Keratinocyte (primary cell): ENCODE results near the gene UQCRQ. TPM values are rescaled to one million over a fixed set of nuclear protein-coding genes. Genes with fewer than 3 reads are reported as not detected.

Experiments used
- DNase-seq: peaks from one replicate; pipeline ENCODE4 v3.0.0-alpha.2; 2011; ENCODE audit warnings: low read depth, missing footprints, low spot score
- FAIRE-seq: peaks from 2 replicates; lab custom pipeline; 2011; peaks lifted over from hg19 to GRCh38; lab: Jason Lieb, UNC
- H2AFZ ChIP-seq: 2 replicates; pipeline ENCODE4 v1.6.0; 2012; ENCODE audit warnings: low read length, control low read depth, inconsistent platforms; ENCODE audit not compliant: control insufficient read depth
- H3K27ac ChIP-seq: 2 replicates; pipeline ENCODE4 v1.5.1; 2011; ENCODE audit warnings: low read length; ENCODE audit not compliant: control insufficient read depth, insufficient read depth
- H3K27me3 ChIP-seq: 3 replicates; pipeline ENCODE4 v1.6.0; 2011; ENCODE audit warnings: low read length; ENCODE audit not compliant: control insufficient read depth, insufficient read depth; ENCODE audit errors: extremely low read depth
- H3K36me3 ChIP-seq, 2 experiments: 2 replicates in 1 of 2; 3 replicates in 1 of 2; pipeline ENCODE4 v1.5.1; 2011; ENCODE audit warnings: low read length in 2 of 2, mild to moderate bottlenecking in 1 of 2; ENCODE audit not compliant: control insufficient read depth in 2 of 2, insufficient read depth in 2 of 2; ENCODE audit errors: extremely low read depth in 1 of 2
- H3K4me1 ChIP-seq: 3 replicates; pipeline ENCODE4 v1.5.1; 2011; ENCODE audit warnings: low read length; ENCODE audit not compliant: control insufficient read depth, insufficient read depth; ENCODE audit errors: extremely low read depth
- H3K4me2 ChIP-seq: 3 replicates; pipeline ENCODE4 v1.6.0; 2011; ENCODE audit warnings: low read depth, low read length; ENCODE audit not compliant: control insufficient read depth, insufficient read depth; ENCODE audit errors: extremely low read depth
- H3K4me3 ChIP-seq, 3 experiments: fragments of 200-600 bp in 1 of 3; sonication (generic) in 1 of 3; 2 replicates in 2 of 3; 3 replicates in 1 of 3; pipeline ENCODE4 v1.5.1; 2011 to 2016; ENCODE audit warnings: low read length in 3 of 3, mild to moderate bottlenecking in 3 of 3, control low read depth in 2 of 3, inconsistent platforms in 1 of 3, low read depth in 1 of 3, mixed read lengths in 1 of 3, mixed run types in 1 of 3, moderate library complexity in 1 of 3; ENCODE audit not compliant: control insufficient read depth in 2 of 3, insufficient read depth in 2 of 3; ENCODE audit errors: extremely low read depth in 1 of 3
- H3K79me2 ChIP-seq: 2 replicates; pipeline ENCODE4 v1.6.0; 2012; ENCODE audit warnings: low read length; ENCODE audit not compliant: control insufficient read depth, insufficient read depth
- H3K9ac ChIP-seq: 3 replicates; pipeline ENCODE4 v1.6.0; 2011; ENCODE audit warnings: low read length; ENCODE audit not compliant: control insufficient read depth, insufficient read depth; ENCODE audit errors: extremely low read depth
- H3K9me1 ChIP-seq: 3 replicates; pipeline ENCODE4 v1.6.0; 2011; ENCODE audit warnings: low read length; ENCODE audit not compliant: control insufficient read depth, insufficient read depth; ENCODE audit errors: extremely low read depth
- H3K9me3 ChIP-seq: 2 replicates; pipeline ENCODE4 v1.5.1; 2012; ENCODE audit warnings: low read depth, low read length; ENCODE audit not compliant: control insufficient read depth
- H4K20me1 ChIP-seq: 3 replicates; pipeline ENCODE4 v1.6.0; 2011; ENCODE audit warnings: low read length; ENCODE audit not compliant: control insufficient read depth, insufficient read depth; ENCODE audit errors: extremely low read depth
- CTCF ChIP-seq, 3 experiments: IDR thresholded peaks in 1 of 3; conservative IDR thresholded peaks in 1 of 3; optimal IDR thresholded peaks in 1 of 3; 2 replicates in 2 of 3; 3 replicates in 1 of 3; pipeline versions ENCODE3 to v1.5.1; 2011; ENCODE audit warnings: low read length in 3 of 3, mild to moderate bottlenecking in 3 of 3, moderate library complexity in 2 of 3, control low read depth in 1 of 3, inconsistent platforms in 1 of 3; ENCODE audit not compliant: insufficient read depth in 2 of 3; ENCODE audit errors: extremely low read depth in 1 of 3
- EZH2 ChIP-seq: IDR thresholded peaks from one replicate; pipeline ENCODE4 v1.6.1; 2012; ENCODE audit warnings: inconsistent platforms, mild to moderate bottlenecking, low read length, moderate library complexity
- dilution Hi-C: fragments of 300-500 bp; cut with MboI; formaldehyde crosslinking; loops from one replicate; pipeline ENCODE4 v1.7.0; 2020; ENCODE audit warnings: low sequenced_read_pairs; ENCODE audit not compliant: extremely low pct_ligation_motif_present
- polyA plus RNA-seq, 5 experiments: library from polyadenylated mRNA; depleted of rRNA in 3 of 5; stranded (reverse) in 3 of 5; stranded (forward) in 1 of 5; unstranded in 1 of 5; fragments of >200 nt; gene quantifications; 1 replicate in 1 of 5; 2 replicates in 3 of 5; 3 replicates in 1 of 5; pipeline versions ENCODE4 v1.2.1 to v1.2.3, GENCODE V29; 2011 to 2012; ENCODE audit warnings: missing spikeins in 2 of 5, low read depth in 1 of 5, low replicate concordance in 1 of 5

Gene UQCRQ
- polyA plus RNA-seq, 1 donor (not counting 4 experiments of a cell fraction or from before 2014, with no cell fraction given): 488 TPM

DNA sequence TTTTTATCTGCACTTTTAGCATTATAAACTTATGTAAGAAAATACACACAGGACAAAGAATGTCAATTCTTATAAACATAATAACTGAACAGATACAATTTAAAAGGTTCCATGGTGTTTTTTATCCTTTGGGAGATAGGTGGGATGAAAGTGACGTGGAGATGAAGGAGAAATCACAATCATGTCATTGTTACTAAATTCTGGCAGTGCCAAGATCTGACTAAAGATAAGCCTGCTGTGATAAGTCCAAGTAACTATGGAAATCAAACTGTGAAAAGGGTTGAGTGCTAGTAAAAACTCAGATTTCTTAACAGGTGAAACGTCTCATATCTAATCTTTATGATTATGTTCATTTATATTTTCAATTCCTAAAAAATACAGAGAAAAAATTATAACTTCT is 18.1 kb downstream of the UQCRQ start:
- Histone ChIP-seq H3K9me1 (no peaks in the 10 kb centered on the region), H3K9ac (no peak overlapping the region), H3K27ac (no peak overlapping the region), H3K4me2 (no peak overlapping the region), H2AFZ (no peak overlapping the region), H3K4me3 (no peak overlapping the region), H3K27me3 (no peaks in the 10 kb centered on the region), H3K9me3 (no peaks in the 10 kb centered on the region), H3K4me1 (no peaks in the 10 kb centered on the region), H3K79me2 (no peaks in the 10 kb centered on the region), H4K20me1 (no peaks in the 10 kb centered on the region), H3K36me3 (peaks cover 22 to 38% of the 10 kb centered on the region in 2 experiments)
- dilution Hi-C loops: no loop called here
- FAIRE-seq: no peak
- DNase-seq: no peak
- TF ChIP-seq CTCF (optimal IDR thresholded peaks at IDR 0.05 in 1 of 3, IDR thresholded peaks at IDR 0.05 in 1 of 3, conservative IDR thresholded peaks at IDR 0.05 in 1 of 3; ENCODE audit: extremely low read depth in 1 of 3, insufficient read depth in 2 of 3, low read length in 3 of 3): no peak
- no peak for TF ChIP-seq EZH2

DNA sequence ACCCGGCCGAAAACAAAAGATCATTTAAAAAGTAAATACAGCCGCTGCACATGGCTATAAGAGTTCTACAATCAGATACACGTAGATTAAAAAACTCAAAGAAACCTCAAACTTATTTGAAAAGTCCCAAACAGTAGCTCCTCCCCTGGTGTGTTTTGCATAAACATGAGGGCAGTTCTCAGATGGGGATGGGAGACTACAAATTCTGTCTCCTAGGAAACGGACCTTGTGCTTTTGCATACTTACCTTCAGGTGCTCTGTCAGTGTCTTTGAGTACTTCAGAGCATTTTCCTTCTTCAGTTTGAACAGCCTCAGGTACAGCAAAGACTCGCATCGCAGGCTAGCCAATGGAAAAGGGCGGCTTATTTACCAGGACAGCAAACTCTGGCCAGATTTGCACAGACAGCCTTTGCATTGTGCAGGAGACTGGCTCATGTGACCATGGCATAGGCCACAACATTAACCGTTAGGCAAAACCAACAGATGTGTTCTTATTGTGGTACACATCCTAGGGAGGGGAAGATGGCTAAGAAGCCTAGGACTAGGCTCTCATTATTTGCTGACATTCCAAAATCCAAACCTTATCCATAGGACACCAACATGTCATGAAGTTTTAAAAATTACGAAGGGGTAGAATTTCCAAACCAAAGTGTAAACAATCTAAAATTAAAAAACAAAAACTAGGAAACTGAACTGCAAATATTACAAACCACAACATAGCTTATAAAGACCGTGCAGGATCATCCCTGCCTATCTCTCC is 19.8 kb downstream of the UQCRQ start:
- H3K9me3 ChIP-seq: no peaks in the 10 kb centered on the region
- FAIRE-seq: no peak
- H3K9me1 ChIP-seq: no peaks in the 10 kb centered on the region
- H4K20me1 ChIP-seq: no peaks in the 10 kb centered on the region
- no peak for DNase-seq
- dilution Hi-C loops: no loop called here
- TF ChIP-seq CTCF (optimal IDR thresholded peaks at IDR 0.05 in 1 of 3, IDR thresholded peaks at IDR 0.05 in 1 of 3, conservative IDR thresholded peaks at IDR 0.05 in 1 of 3; ENCODE audit: extremely low read depth in 1 of 3, insufficient read depth in 2 of 3, low read length in 3 of 3): no peak
- no peak for TF ChIP-seq EZH2
- no peak overlapping the region for H2AFZ ChIP-seq
- H3K4me2 ChIP-seq: no peak overlapping the region
- no peaks in the 10 kb centered on the region for H3K27me3 ChIP-seq
- no peak overlapping the region for H3K9ac ChIP-seq
- H3K36me3 ChIP-seq: peaks cover 24 to 41% of the 10 kb centered on the region in 2 experiments
- no peaks in the 10 kb centered on the region for H3K4me1 ChIP-seq
- no peaks in the 10 kb centered on the region for H3K79me2 ChIP-seq
- H3K4me3 ChIP-seq: no peak overlapping the region
- no peak overlapping the region for H3K27ac ChIP-seq
